ENCODE data around the gene KDM2A. TPM values are rescaled to one million over a fixed set of nuclear protein-coding genes. Genes with fewer than 3 reads are reported as not detected.

Gene KDM2A
- total RNA-seq, 4 donors from 2014 or later, result 64.5 to 84.0 (median 70.3) TPM

DNA sequence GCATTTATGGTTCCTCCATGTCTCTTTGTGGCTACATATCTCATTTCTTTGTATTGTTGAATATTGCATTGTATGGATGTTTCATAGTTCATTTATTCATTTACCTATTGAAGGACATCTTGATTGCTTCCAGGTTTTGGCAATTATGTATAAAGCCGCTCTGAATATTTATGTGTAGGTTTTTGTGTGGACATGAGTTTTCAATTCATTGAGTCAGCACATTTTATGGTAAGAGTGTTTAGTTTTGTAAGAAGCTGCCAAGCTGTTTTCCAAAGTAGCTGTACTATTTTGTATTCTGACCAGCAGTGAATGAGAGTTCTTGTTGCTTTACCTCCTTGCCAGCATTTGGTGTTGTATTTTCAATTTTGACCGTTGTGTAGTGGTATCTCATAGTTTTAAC lies 39.2 kb downstream of the KDM2A start:
- no peak for DNase-seq (ENCODE audit: low spot score in 2 of 2)
- TF ChIP-seq, protein P1, sequence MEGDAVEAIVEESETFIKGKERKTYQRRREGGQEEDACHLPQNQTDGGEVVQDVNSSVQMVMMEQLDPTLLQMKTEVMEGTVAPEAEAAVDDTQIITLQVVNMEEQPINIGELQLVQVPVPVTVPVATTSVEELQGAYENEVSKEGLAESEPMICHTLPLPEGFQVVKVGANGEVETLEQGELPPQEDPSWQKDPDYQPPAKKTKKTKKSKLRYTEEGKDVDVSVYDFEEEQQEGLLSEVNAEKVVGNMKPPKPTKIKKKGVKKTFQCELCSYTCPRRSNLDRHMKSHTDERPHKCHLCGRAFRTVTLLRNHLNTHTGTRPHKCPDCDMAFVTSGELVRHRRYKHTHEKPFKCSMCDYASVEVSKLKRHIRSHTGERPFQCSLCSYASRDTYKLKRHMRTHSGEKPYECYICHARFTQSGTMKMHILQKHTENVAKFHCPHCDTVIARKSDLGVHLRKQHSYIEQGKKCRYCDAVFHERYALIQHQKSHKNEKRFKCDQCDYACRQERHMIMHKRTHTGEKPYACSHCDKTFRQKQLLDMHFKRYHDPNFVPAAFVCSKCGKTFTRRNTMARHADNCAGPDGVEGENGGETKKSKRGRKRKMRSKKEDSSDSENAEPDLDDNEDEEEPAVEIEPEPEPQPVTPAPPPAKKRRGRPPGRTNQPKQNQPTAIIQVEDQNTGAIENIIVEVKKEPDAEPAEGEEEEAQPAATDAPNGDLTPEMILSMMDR (IDR thresholded peaks at IDR 0.05), result no peak
- no peak for TF ChIP-seq POLR2A (IDR thresholded peaks at IDR 0.05)
- no peak overlapping the region for H3K4me3 ChIP-seq (ENCODE audit: low read depth, poor library complexity, severe bottlenecking)
- 56 to 69% methylated on average over 2 of the region's 2 CpGs for WGBS, 2 donors
- intact Hi-C loops (cut with DNase I; ENCODE audit: low total_unique reads), result no loop called here

DNA sequence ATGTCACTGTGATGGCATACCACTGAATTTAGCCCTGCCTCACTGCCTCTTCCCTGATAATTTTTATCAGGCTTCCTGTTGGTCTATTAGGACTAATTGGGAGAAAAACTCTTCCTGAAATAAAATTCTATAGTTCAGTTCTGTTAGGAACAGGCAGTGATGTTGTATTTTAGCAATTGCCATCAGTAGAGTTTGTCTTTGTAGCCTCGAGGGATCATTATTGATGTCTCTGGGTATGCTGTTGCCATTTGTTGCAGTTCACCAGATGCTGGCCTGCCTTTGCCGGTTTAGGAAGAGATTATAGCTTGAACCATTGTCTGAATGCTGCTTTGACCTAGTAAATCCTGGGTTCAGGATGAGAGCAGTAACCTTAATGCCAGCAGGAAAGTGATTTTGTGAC lies 41.0 kb downstream of the KDM2A start:
- no peak overlapping the region for H3K4me3 ChIP-seq (ENCODE audit: low read depth, poor library complexity, severe bottlenecking)
- 52 to 66% methylated on average over 2 of the region's 2 CpGs for WGBS, 2 donors
- intact Hi-C loops (cut with DNase I; ENCODE audit: low total_unique reads), result no loop called here
- no peak for TF ChIP-seq POLR2A (IDR thresholded peaks at IDR 0.05)
- TF ChIP-seq, protein P1 (IDR thresholded peaks at IDR 0.05), result no peak
- no peak for DNase-seq (ENCODE audit: low spot score in 2 of 2)

- H3K4me3 ChIP-seq (ENCODE audit: low read depth, poor library complexity, severe bottlenecking), result no peak overlapping the region
- TF ChIP-seq, protein P1 (IDR thresholded peaks at IDR 0.05), result no peak
- no peak for TF ChIP-seq POLR2A (IDR thresholded peaks at IDR 0.05)
- intact Hi-C loops (cut with DNase I; ENCODE audit: low total_unique reads), result no loop called here
- no peak for DNase-seq (ENCODE audit: low spot score in 2 of 2)
- 81 to 87% methylated on average over 5 of the region's 5 CpGs for WGBS, 2 donors
Observed at GRCh38 chr11:67160872-67161783, 42.1 kb downstream of the KDM2A start.

DNA sequence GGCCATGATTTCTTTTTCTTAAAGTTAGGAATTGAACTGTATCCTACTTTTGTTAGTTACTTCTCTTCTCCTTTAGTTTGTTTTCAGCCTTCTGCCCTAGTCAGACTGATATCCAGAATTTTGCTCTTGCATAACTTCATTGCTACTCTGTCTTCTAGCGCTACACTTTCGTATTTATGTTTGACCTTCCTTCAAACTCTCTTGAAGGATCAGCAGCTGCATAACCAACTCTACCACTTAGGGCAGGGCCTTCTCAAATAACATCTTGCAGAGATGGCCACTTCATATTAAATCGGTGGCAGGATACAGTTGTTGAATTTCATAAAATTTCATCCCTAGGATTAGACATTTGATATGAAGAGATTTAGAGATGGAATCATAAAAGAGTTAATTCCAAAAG lies 43.9 kb downstream of the KDM2A start:
- no peak overlapping the region for H3K4me3 ChIP-seq (ENCODE audit: low read depth, poor library complexity, severe bottlenecking)
- intact Hi-C loops (cut with DNase I; ENCODE audit: low total_unique reads), result no loop called here
- TF ChIP-seq, protein P1 (IDR thresholded peaks at IDR 0.05), result no peak
- WGBS, 2 donors, result 85 to 97% methylated on average over 3 of the region's 3 CpGs
- DNase-seq (ENCODE audit: low spot score in 2 of 2), result no peak

- H3K4me3 ChIP-seq (ENCODE audit: low read depth, poor library complexity, severe bottlenecking), result no peak overlapping the region
- 79 to 80% methylated on average over 1 of the region's 1 CpG for WGBS, 2 donors
- intact Hi-C loops (cut with DNase I; ENCODE audit: low total_unique reads), result no loop called here
- TF ChIP-seq, protein P1 (IDR thresholded peaks at IDR 0.05), result no peak
- TF ChIP-seq POLR2A (IDR thresholded peaks at IDR 0.05), result no peak
- DNase-seq (ENCODE audit: low spot score in 2 of 2), result no peak
Observed at GRCh38 chr11:67165623-67166022, 46.6 kb downstream of the KDM2A start.

Measured in lower leg skin (tissue), 4 donors.